Astrocyte of the spinal cord (primary cell): ENCODE data around the gene NOL3.

Experiments
- DNase-seq: peaks from one replicate; pipeline ENCODE4 v3.0.0; 2011; ENCODE audit warnings: low read depth, low spot score
- H3K4me3 ChIP-seq: 2 replicates; pipeline ENCODE4 v1.5.1; 2011; ENCODE audit warnings: low read depth, mild to moderate bottlenecking, low read length, moderate library complexity
- in situ Hi-C: cut with HindIII; loops from 2 replicates; pipeline ENCODE4 v1.10.0; 2017; ENCODE audit warnings: low sequenced_read_pairs
- TF ChIP-seq, protein P1 (sequence below): IDR thresholded peaks from 2 replicates; pipeline ENCODE4 v1.5.1; 2012; ENCODE audit warnings: low read depth, mild to moderate bottlenecking, low read length, inconsistent platforms

The NOL3 gene

DNA sequence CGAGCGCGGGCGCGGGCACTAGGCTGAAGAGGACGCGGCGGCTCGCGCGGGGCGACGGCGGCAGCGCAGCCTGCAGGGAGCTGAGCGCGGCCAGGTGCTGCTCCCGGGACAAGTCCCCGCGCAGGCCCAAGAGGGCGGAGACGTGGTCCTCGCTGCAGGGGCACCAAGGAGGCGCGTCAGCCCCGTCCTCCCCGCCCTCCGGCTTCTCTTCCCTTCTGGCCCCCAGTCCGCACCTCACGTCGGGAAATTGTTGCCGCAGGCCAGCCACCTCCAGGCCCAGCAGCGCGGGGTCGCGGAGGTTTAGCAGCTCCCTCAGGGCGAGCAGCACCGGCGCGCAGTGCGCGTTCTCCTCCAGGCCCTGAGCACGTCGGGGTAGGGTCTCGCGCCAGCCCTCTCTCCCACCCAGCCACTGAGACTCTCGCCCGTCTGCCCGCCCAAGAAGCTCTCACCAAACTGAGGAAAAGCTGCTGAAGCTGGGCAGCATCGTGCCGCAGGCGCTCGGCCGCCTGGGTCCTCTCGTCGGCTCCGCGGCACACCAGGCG lies 14.2 kb downstream of the NOL3 start:
- TF ChIP-seq, protein P1, sequence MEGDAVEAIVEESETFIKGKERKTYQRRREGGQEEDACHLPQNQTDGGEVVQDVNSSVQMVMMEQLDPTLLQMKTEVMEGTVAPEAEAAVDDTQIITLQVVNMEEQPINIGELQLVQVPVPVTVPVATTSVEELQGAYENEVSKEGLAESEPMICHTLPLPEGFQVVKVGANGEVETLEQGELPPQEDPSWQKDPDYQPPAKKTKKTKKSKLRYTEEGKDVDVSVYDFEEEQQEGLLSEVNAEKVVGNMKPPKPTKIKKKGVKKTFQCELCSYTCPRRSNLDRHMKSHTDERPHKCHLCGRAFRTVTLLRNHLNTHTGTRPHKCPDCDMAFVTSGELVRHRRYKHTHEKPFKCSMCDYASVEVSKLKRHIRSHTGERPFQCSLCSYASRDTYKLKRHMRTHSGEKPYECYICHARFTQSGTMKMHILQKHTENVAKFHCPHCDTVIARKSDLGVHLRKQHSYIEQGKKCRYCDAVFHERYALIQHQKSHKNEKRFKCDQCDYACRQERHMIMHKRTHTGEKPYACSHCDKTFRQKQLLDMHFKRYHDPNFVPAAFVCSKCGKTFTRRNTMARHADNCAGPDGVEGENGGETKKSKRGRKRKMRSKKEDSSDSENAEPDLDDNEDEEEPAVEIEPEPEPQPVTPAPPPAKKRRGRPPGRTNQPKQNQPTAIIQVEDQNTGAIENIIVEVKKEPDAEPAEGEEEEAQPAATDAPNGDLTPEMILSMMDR = no peak
- H3K4me3 ChIP-seq = peak overlapping the region; percentile 63
- DNase-seq = no peak
- in situ Hi-C loops = no loop called here

- DNase-seq = peak; percentile 89
- in situ Hi-C loops = no loop called here
- TF ChIP-seq, protein P1 = peak; percentile 88
- no peak overlapping the region for H3K4me3 ChIP-seq
Observed at GRCh38 chr16:67184995-67185650, 14.8 kb downstream of the NOL3 start.

- TF ChIP-seq, protein P1 = no peak
- in situ Hi-C loops = no loop called here
- H3K4me3 ChIP-seq = no peak overlapping the region
- DNase-seq = no peak
Observed at GRCh38 chr16:67185651-67186134, 15.4 kb downstream of the NOL3 start.

DNA sequence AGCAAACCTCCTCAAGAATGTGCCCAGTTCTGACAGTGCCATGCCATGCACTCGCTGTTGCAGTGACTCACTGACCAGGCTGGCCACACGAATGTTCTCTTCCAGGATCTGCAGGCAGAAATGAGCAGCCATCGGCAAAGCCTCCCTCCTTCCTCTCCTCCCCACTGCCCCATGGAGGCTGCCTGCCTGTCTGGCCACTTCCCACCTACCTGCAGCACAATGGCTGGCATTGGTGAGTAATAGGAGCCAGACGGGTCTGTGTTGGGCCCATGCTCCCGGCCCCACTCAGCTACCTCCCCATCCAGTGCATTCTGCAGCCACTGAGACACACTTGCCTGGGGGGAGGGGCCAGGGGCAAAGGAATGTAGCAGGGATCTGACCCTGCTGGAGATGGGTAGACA lies 16.2 kb downstream of the NOL3 start:
- no peak overlapping the region for H3K4me3 ChIP-seq
- in situ Hi-C loops = no loop called here
- TF ChIP-seq, protein P1 = no peak
- DNase-seq = no peak

GRCh38 chr16:67187175-67187890 lies 17.0 kb downstream of the NOL3 start:
- in situ Hi-C loops = no loop called here
- TF ChIP-seq, protein P1 = no peak
- no peak overlapping the region for H3K4me3 ChIP-seq
- no peak for DNase-seq

- TF ChIP-seq, protein P1 = no peak
- in situ Hi-C loops = no loop called here
- H3K4me3 ChIP-seq = no peak overlapping the region
- DNase-seq = no peak
Observed at GRCh38 chr16:67188323-67188722, 18.0 kb downstream of the NOL3 start.
